ENCODE measurements around the gene SYNPO2.

The SYNPO2 gene

GRCh38 chr4:119070301-119070700, 181.6 kb downstream of the SYNPO2 start:
- DNase-seq = no peak

DNA sequence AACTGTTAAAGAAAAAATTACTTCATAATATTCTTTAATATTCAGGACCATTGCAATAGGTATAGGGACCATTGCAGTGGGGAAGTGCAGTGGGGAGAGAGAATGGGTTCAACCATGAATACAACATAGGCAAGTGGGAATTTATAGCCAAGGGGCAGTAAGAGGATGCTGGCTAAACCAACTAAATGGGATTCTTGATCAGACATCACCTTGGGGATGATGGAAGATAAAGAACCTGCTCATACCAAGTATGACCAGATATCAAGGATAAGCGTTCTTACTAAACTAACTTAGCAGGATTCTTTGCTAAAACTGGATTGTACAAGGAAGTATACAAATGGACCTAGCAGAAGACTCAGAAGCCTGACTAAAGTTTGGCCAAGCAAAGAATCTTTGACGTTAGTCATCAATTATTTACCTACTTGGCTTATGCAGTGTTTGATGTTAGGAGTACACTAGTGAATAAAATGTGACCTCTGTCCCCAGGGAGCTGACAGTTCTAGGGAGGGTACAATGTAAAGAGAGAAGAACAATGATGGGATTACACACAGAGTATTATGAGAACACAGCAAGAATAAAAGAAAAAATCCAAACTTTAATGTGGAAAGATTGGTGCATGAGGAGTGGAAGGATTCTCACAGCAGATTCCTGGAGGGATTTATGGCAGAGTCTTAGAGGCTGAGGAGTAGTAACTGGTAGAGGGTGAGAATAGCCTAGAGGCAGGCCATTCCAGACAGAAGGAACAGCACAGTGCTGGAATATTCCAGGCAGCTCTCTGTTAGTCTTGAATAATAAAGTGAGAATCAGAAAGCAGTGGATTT, 192.3 kb downstream of the SYNPO2 start:
- DNase-seq = no peak

- DNase-seq = no peak
Observed at GRCh38 chr4:119081542-119081859, 192.8 kb downstream of the SYNPO2 start.

GRCh38 chr4:119081943-119082342, 193.3 kb downstream of the SYNPO2 start:
- DNase-seq = no peak

- DNase-seq = no peak
Observed at GRCh38 chr4:119082661-119083060, 194.0 kb downstream of the SYNPO2 start.

DNA sequence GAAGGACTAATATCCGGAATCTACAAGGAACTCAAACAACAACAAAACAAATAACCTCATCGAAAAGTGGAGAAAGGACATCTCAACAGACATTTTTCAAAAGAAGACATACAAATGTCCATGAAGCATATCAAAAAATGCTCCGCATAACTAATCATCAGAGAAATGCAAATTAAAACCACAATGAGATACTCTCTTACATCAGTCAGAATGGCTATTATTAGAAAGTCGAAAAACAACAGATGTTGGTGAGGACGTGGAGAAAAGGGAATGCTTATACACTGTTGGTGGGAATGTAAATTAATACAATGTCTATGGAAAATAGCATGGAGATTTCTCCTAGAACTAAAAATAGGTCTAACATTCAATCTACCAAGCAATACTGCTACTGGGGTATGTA, 195.9 kb downstream of the SYNPO2 start:
- DNase-seq = no peak

- no peak for DNase-seq
Observed at GRCh38 chr4:119087121-119087520, 198.5 kb downstream of the SYNPO2 start.

DNA sequence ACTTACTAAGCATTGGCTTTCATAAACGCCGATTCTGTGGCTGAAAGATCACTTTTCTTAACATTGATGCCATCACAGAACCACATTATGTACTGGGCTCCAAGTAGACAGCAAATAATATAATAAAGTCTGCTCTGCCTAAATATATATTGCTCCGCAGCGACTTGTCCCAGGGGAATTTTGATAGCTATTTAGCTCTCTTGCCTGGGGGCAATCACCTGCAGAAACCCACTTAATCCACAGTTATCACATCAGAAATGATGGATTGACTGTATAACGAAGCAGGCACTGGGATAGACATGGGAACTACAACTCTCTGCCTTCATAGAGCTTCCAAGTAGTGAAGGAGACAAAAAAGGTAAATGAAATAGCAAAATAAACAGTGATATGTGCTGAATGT, 199.0 kb downstream of the SYNPO2 start:
- DNase-seq = no peak

DNA sequence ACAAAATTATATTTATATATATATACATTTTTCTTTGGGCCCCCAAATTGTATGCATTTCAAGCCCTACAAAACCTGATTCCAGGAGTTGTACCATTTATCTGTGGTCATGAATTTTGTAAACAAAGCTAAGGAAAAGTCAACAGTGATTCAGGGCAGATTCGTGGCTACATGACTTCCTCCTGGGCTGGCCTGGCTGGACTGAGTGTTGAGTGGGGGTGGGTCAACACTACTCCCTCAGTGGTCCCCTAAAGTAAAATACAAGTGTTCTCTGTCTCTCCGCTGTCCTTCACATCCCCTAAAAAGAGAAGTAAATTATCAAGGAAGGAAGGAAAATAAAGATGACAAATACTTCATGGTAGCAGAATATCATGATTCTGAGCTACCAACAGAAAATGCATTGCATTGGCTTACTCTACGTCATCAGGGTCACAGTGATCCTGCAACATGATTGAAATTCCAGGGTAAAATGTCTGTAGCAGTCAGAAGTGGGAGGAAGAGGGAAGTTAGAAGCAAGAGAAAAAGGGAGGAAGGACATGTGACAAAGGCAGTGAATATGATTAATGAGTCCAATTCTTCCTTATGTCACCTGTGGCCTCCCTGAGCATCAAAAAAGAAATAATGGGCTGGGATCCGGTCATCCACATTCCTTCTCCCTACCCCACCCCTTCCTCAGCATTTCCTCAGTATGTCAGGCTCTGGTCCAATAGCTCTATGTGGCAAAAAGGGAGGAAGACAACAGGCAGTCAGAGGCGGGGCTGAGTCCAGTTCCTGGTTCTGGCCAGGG, 204.6 kb downstream of the SYNPO2 start:
- no peak for DNase-seq

DNA sequence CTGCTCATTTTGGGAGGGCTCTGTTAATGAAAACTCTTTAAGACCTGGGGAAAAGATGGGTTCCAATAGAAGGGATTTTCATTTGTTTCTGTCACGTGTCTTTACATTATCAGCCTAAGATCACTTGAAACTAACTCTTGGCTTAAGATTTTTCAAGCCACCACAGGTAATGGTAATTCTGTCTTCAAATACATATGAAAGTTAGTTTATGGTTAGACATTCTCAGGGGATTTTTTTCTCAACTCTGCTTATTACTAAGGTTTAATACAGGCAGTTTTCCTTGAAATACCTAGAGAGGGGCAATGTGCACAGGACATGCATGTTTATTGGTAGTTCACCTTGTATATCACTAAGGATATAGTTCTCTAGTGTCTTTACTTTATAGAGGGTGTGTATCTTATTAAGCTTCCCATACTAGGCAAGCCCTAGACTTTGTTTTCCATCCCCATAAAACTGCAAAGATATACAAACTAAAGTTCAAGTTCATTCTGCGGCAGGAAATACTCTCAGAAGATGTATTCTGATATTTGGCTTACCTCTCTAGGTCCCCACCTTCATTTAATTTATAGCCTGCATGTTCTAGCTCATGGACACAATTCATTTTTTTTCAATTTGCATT, 208.7 kb downstream of the SYNPO2 start:
- DNase-seq = no peak

DNA sequence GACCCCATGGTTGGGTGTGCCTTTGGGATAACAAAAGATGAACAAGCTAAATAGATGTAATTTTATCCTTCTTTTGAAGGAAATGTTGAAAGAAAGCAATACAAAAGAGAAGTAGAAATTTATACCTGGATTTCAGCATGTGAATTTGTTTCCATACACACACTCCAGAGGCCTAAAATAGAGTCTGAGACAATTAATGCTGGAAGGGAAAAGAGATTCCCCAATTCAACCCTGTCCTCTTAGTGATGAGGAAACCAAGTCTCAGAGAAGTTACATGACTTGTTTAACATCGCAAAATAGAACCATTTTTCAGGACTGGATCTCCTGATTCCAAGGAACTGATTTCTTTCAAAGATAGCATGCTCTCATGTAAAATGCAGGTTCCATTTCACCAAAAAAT, 209.7 kb downstream of the SYNPO2 start:
- no peak for DNase-seq

DNA sequence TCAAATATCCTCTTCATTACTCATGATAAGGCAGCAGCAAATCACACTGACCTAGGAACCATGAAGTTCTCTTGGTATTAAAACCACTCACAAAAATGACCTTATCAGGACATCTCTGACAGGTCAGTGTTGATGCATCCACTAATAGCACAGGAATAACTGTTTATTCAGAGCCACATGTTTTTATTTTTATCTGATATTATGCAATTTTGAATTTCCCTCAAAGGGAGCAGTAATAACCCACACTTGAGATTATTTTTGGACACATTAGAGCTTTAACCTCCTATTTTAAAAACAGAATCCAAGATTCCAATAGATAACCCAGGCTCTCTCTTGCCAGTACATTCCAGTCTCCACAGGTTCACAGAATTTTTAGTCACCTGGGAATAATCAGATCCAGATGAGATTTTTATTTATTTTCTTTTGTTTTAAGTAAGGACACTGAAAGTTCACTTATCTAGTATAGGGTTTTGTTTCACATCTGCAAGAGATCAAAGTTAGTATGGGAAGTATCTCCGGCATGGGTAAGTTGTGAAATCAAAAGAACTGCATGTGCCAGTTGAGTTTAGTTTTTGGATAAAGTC, 210.7 kb downstream of the SYNPO2 start:
- no peak for DNase-seq

DNA sequence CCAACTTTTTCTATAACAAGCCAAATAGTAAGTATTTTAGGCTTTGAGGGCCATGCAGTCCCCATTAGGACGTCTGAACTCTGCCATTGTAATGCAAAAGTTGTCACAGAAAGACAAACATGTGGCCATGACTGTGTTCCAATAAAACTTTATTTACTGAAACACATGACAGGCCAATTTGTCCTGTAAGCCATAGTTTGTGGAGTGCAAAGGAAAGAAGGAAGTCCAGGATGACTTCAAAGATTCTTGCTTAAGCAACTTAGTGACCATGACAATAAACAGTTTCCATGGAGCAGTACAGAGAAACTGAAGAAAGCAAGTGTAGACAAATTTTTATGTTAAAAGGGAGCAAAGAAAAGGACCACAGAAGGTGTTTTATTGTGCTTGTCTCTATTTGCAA, 212.0 kb downstream of the SYNPO2 start:
- DNase-seq = no peak

DNA sequence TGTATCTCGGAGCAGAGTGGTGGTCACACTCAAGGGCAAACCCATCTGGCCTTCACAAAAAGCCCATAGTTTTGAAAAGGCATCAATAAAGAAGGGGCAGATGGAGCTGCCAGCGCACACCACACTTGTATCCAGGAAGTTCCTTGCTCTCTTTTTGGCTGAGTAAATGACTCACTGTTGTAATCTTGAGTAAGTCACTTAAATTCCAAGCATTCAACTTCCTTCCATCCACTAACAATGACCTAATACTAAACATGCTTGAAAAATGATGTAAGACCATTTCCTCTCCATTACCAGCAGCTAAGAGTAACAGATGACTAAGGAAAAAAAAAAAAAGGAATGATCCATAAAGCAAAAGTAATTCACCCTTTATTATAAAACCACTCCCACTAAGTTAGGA, 214.6 kb downstream of the SYNPO2 start:
- no peak for DNase-seq

DNA sequence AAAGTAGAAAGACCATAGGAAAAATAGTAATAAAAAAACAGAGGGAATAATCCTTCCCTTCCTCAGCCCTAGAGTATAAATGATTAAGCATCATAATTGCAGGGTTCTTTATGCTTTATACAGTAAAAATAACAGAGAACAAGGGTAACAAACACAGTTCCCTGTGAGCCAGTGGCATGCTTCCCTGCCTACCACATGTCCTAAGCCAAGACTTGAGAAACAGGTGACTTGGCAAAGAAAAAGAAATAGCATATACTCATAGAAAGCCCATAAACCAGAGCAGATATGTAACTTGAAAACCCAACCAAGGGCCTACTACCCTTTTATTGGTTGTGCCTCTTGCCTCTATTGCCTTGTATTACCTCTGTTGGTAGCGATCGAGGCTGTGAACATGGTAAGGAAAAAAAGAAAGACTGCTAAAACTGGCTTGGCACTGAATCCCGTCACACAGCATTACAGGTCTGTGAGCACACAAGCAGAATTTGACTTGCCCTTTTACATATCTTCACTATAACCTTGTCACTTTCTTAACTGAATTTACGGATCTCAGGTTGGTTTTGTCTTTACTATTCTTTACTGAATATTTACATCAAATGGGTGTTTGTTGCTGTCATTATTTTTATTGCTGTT, 216.1 kb downstream of the SYNPO2 start:
- DNase-seq = no peak

DNA sequence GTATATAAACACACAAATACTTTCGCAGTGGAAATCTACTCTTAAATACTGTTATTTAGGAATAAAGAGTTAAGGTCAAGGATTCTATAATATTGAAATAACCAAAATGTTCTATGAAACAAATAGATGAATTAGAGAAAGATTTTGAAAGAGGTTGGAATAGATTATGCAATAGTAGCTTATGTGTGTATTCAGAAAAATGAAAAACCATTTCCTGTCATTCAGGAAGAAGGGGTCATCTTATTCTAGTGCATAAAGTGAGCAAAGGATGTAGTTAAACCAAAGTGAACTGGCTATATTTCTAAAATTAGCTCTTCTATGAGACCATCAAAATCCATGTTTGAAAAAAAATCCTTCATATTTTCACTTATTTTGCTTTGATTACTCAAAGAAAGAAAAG, 217.0 kb downstream of the SYNPO2 start:
- no peak for DNase-seq

- DNase-seq = no peak
Observed at GRCh38 chr4:119106036-119107000, 217.7 kb downstream of the SYNPO2 start.

GRCh38 chr4:119110121-119110520, 221.5 kb downstream of the SYNPO2 start:
- DNase-seq = no peak

Data from cerebellar nuclear complex (tissue), 1 donor.